IPS-NIHi11 (cell line): ENCODE measurements around the gene WDR64.
A peak's percentile ranks its signal among the peaks of the same experiment; 100 is the strongest.

Source experiments
- DNase-seq: peaks from one replicate; pipeline ENCODE4 v3.0.0; 2012; ENCODE audit warnings: mixed read lengths, low spot score

WDR64 gene

GRCh38 chr1:241631674-241632073 is 20.4 kb upstream of the WDR64 start:
- no peak for DNase-seq

- no peak for DNase-seq
Observed at GRCh38 chr1:241632987-241633386, 19.1 kb upstream of the WDR64 start.

GRCh38 chr1:241635556-241636152 is 16.4 kb upstream of the WDR64 start:
- no peak for DNase-seq

GRCh38 chr1:241636291-241636690 is 15.8 kb upstream of the WDR64 start:
- DNase-seq: no peak

- DNase-seq: no peak
Observed at GRCh38 chr1:241637046-241637590, 15.0 kb upstream of the WDR64 start.

GRCh38 chr1:241637604-241638003 is 14.5 kb upstream of the WDR64 start:
- no peak for DNase-seq

- no peak for DNase-seq
Observed at GRCh38 chr1:241638099-241638682, 13.9 kb upstream of the WDR64 start.

- DNase-seq: no peak
Observed at GRCh38 chr1:241638909-241639622, 13.0 kb upstream of the WDR64 start.

GRCh38 chr1:241639623-241640148 is 12.4 kb upstream of the WDR64 start:
- peak; percentile 51 for DNase-seq

GRCh38 chr1:241640149-241640866 is 11.8 kb upstream of the WDR64 start, which contains the start of the genes CHML and OPN3:
Gene CHML, minus strand, starts transcription at chr1:241640369. Its CDS starts 4,603 bp downstream, at chr1:241635766.
Gene OPN3, minus strand, starts transcription at chr1:241640369. Its CDS starts 115 bp downstream, at chr1:241640254.
- DNase-seq: peak; percentile 97

- DNase-seq: no peak
Observed at GRCh38 chr1:241640867-241641622, 11.0 kb upstream of the WDR64 start.

GRCh38 chr1:241641773-241642592 is 10.1 kb upstream of the WDR64 start:
- DNase-seq: no peak

GRCh38 chr1:241642593-241642944 is 9.5 kb upstream of the WDR64 start:
- no peak for DNase-seq

- DNase-seq: no peak
Observed at GRCh38 chr1:241644259-241644658, 7.8 kb upstream of the WDR64 start.

GRCh38 chr1:241645199-241645598 is 6.9 kb upstream of the WDR64 start:
- no peak for DNase-seq

GRCh38 chr1:241646201-241646600 is 5.9 kb upstream of the WDR64 start:
- DNase-seq: no peak

- DNase-seq: no peak
Observed at GRCh38 chr1:241647658-241648057, 4.4 kb upstream of the WDR64 start.

GRCh38 chr1:241648159-241648558 is 3.9 kb upstream of the WDR64 start:
- DNase-seq: no peak

- no peak for DNase-seq
Observed at GRCh38 chr1:241654019-241654418, 1.9 kb downstream of the WDR64 start.

GRCh38 chr1:241654641-241655040 is 2.6 kb downstream of the WDR64 start:
- DNase-seq: no peak
